Esophagus muscularis mucosa (tissue), 4 donors: ENCODE results near the gene ABO.
"Not testable (repeated sequence)": the region's sequence is repeated elsewhere in the genome, so short reads cannot be mapped to it uniquely, and the experiment has no call there.

Experiments
- EP300 ChIP-seq: sonication (generic); formaldehyde crosslinking; IDR thresholded peaks from one replicate; pipeline ENCODE4 v1.6.1; 2017; ENCODE audit warnings: antibody characterized with exemption
- POLR2A ChIP-seq: fragments of 450-650 bp; IDR thresholded peaks from one replicate; pipeline ENCODE4 v1.6.1; 2017; ENCODE audit warnings: antibody characterized with exemption, moderate library complexity, mild to moderate bottlenecking, low read depth
- POLR2AphosphoS5 ChIP-seq, 2 donors: sonication (generic); formaldehyde crosslinking; IDR thresholded peaks; one replicate each; pipeline ENCODE4 v1.6.1; 2017; ENCODE audit warnings: antibody characterized with exemption in 2 of 2
- TF ChIP-seq, protein P1 (sequence below), 3 experiments: fragments of 200-600 bp in 2 of 3; fragments of 450-650 bp in 1 of 3; sonication (generic) in 2 of 3; IDR thresholded peaks; one replicate each; pipeline ENCODE4 v1.5.1; 2017 to 2019; ENCODE audit warnings: antibody characterized with exemption in 3 of 3, mild to moderate bottlenecking in 2 of 3, moderate library complexity in 1 of 3

DNA sequence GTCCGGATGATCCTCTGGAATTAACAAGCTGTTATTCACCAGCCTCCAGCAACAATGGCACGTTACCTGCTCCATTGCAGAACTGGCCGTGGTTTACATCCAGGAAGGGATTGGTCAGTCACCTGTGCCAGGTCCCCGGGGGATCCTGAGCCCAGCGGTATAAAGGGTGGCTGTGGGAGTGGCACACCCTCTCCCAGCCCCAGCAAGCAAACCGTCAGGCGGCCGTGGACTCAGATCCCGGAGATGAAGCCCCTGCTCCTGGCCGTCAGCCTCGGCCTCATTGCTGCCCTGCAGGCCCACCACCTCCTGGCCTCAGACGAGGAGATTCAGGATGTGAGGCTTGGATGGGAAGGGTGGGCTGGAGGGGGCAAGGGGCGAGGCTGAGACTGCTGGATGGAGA lies 42.5 kb upstream of the ABO start:
- TF ChIP-seq, protein P1, sequence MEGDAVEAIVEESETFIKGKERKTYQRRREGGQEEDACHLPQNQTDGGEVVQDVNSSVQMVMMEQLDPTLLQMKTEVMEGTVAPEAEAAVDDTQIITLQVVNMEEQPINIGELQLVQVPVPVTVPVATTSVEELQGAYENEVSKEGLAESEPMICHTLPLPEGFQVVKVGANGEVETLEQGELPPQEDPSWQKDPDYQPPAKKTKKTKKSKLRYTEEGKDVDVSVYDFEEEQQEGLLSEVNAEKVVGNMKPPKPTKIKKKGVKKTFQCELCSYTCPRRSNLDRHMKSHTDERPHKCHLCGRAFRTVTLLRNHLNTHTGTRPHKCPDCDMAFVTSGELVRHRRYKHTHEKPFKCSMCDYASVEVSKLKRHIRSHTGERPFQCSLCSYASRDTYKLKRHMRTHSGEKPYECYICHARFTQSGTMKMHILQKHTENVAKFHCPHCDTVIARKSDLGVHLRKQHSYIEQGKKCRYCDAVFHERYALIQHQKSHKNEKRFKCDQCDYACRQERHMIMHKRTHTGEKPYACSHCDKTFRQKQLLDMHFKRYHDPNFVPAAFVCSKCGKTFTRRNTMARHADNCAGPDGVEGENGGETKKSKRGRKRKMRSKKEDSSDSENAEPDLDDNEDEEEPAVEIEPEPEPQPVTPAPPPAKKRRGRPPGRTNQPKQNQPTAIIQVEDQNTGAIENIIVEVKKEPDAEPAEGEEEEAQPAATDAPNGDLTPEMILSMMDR (IDR thresholded peaks at IDR 0.05): not testable (repeated sequence)
- not testable (repeated sequence) for TF ChIP-seq EP300; POLR2A; POLR2AphosphoS5 (IDR thresholded peaks at IDR 0.05)
